Mononuclear cell (primary cell): ENCODE measurements around the gene FBXL4. TPM values are rescaled to one million over a fixed set of nuclear protein-coding genes. Genes with fewer than 3 reads are reported as not detected.

Experiments
- H3K27me3 ChIP-seq: 2 replicates; pipeline ENCODE4 v1.6.0; 2011; ENCODE audit warnings: low read length, control low read depth; ENCODE audit not compliant: insufficient read depth
- H3K4me1 ChIP-seq: 2 replicates; pipeline ENCODE4 v1.5.1; 2011; ENCODE audit warnings: mild to moderate bottlenecking, low read length, control low read depth; ENCODE audit not compliant: insufficient read depth
- H3K4me3 ChIP-seq: 2 replicates; pipeline ENCODE4 v1.5.1; 2011; ENCODE audit warnings: mild to moderate bottlenecking, low read length, moderate library complexity
- H3K9me3 ChIP-seq: 2 replicates; pipeline ENCODE4 v1.5.1; 2011; ENCODE audit warnings: low read depth, mild to moderate bottlenecking, control low read depth, low read length
- total RNA-seq: library from RNA; depleted of rRNA; stranded (reverse); fragments of >200 nt; gene quantifications from one replicate; pipeline ENCODE4 v1.2.3, GENCODE V29; 2012

Gene FBXL4
- total RNA-seq, 1 donor: 10.8 TPM

DNA sequence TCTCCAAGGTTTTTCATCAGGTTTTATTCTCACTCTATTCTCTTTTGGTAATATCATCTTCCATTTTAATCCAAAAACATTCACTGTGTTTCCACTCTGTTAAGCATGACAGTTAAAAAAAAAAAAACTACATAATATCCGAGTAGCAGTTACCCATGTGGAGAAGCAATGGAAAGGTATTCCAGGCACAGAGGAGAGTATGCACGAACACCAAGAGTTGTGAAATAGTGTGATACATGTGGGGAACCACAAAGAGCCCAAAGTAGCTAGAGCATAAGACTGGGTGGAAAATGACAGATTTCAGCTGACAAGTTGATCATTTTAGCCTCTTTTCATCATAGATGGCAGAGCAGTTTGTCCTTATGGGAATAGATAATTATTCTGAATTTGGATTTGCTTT is 19.9 kb upstream of the FBXL4 start:
- Histone ChIP-seq H3K4me3 (no peak overlapping the region), H3K4me1 (no peaks in the 10 kb centered on the region), H3K27me3 (no peaks in the 10 kb centered on the region), H3K9me3 (no peaks in the 10 kb centered on the region)

DNA sequence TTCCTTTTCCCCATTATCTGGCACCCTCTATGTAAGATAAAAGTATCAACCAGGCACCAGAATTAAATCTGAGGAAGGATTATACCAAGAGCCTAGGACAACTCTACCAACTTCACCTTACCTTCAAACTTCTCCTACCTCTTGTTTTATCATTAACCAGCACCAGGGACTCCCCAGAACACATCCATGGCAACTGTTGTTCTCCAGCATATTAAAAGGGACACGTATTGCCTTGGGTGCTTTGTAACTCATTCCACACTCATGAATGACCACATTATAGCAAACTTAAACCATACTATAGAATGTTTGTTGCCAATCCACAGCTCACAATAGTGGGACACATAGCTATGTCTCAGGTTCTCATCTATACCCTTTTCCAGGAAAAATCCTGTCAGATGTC is 11.9 kb upstream of the FBXL4 start:
- Histone ChIP-seq H3K27me3 (peaks cover 3% of the 10 kb centered on the region), H3K4me3 (no peak overlapping the region)

DNA sequence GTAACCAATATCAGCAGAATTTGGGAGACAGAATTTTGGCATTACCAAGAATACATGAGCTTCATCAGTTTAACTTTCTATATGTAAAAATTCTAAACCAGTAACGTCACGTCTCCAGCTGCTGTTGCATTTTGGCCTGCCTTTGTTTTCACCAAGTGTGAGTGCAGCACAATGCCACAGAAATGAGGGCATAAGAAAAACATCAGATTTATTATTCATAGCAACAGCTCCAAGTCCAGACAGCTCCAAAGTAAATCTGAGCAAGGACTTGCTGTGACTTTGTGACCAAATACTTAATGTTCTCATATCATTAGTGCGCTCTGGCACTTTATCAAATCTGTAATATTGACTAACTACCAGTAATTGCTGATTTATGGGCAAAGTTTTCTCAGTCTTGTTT is 11.0 kb upstream of the FBXL4 start:
- Histone ChIP-seq H3K27me3 (peaks cover 3% of the 10 kb centered on the region), H3K9me3 (no peaks in the 10 kb centered on the region), H3K4me3 (no peak overlapping the region), H3K4me1 (no peaks in the 10 kb centered on the region)

More for the DNA sequence above, 11.9 kb upstream of the FBXL4 start:
- H3K9me3 ChIP-seq: no peaks in the 10 kb centered on the region
- H3K4me1 ChIP-seq: no peaks in the 10 kb centered on the region

DNA sequence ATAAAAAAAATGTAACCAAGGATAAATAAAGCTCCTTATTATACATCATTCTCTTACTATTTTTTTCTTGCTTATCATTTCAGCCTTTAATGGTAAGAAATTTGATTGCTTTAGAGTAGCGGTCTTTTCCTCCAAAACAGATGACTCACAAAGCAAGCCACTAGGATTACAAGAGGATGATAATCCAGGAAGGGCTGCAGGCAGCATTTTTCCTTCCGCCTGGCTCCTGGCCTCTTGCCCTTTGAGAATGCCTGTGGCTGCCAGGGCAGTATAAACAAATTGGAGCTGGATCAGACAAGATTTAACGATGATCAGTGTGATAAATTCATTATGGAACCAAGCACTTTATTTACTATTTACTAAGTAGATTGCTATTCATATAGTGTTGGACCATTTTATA is 9.7 kb upstream of the FBXL4 start:
- Histone ChIP-seq H3K4me1 (no peaks in the 10 kb centered on the region), H3K4me3 (no peak overlapping the region), H3K27me3 (peaks cover 3% of the 10 kb centered on the region), H3K9me3 (no peaks in the 10 kb centered on the region)

DNA sequence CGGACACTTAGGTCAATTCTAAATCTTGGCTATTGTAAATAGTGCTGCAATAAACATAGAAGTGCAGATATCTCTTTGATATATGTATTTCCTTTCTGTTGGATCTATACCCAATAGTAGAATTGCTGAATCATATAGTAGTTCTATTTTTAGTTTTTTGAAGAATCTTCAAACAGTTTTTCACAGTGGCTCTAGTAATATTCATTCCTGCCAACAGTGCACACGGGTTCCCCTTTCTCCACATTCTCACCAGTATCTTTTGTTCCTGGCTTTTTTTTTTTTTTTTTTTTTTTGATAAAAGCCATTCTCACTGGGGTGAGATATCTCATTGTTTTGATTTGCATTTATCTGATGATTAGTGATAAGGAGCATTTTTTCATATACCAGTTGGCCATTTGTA is 1.8 kb upstream of the FBXL4 start:
- no peak overlapping the region for H3K4me3 ChIP-seq
- H3K4me1 ChIP-seq: peaks cover 13% of the 10 kb centered on the region
- H3K27me3 ChIP-seq: peaks cover 3% of the 10 kb centered on the region
- H3K9me3 ChIP-seq: no peaks in the 10 kb centered on the region

DNA sequence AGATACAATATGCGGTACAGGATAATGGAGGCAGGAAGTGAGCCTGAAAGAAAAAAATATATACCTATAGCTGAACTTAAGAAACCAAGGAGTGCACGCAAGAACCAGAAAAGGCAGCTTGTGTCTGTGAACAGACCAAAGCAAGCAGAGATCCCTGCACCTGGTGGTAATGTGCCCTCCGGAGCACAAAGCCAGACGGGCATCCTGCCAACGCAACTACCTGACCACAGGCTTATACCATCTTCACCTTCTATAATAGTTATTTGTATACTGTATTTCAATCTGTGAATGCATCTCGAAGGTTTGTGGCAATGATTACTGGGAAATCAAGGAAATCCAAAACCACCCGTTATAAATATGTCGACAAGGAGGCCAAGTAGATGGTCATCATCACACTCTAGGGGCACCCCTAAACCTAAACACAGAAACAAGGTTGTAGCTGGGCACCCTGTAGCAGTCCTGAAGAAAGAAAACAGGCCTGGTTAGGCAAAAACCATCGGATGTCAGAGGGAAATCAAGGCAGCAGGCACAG is 801 bp downstream of the FBXL4 start:
- peaks cover 3% of the 10 kb centered on the region for H3K27me3 ChIP-seq
- H3K4me1 ChIP-seq: peaks cover 13% of the 10 kb centered on the region
- H3K9me3 ChIP-seq: no peaks in the 10 kb centered on the region
- H3K4me3 ChIP-seq: peak overlapping the region; percentile 61

DNA sequence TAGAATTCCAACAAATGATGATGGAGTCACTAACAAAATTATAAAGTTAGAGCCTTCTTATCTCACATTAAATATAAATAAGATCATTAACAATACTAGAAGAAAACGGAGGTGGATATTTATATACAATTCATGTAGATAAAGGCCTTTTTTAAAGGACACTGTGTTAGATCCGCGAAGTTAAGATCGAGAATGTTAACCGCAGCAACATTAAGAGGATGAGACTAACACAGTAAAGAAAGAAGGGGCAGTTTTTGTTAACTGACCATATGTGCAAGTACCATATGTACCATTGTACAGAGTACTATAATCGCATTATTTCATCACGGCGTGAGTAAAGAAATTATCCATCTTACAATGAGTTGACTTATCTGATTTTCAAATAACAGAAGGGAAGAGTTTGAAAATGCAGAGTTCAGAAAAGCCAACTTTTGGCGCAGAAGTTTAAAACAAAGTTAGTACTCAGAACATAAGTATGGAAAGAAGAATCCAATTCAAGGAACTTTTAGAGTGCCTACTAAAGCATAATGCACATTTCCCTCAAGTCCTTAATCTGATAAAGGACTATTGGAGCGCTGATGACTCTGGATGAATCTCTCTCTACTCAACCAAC is 1.4 kb downstream of the FBXL4 start:
- Histone ChIP-seq H3K9me3 (no peaks in the 10 kb centered on the region), H3K27me3 (peaks cover under 1% of the 10 kb centered on the region), H3K4me1 (peaks cover 13% of the 10 kb centered on the region), H3K4me3 (peak overlapping the region; percentile 61)

DNA sequence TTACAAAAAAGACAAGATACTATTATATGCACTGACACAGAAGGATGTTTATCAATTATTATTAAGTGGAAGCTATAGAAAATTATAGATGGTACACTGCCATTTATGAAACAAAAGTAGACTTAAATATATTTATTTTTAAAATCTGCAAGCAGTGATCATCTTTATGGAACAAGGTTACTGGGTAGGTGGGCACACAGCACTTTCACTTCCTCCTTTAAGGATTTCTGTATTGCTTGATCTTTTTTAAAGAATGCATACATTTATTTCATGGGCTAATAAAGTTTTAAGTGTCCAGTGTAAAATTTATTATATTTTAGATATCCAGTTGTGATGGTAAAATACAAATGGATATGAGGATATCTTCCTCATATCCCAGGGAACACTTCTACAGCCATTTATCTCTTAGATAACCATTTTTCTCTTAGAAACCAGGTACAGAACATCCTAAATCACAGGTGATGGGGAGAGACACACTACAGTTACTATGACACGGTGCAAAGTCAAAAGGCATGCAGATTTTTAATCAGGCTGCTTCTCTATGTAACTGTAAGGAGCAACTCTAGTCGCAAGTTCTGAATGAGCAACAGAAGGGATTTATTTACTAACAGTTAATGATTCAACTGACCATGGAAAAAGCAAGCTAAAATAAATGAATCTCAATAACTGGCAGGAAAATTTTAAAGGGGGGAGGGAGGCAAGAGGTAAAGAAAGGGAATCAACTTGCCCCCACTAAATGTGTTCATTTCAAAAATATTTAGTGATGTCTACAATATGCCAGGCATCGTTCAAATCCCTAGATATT is 2.2 kb downstream of the FBXL4 start:
- H3K4me1 ChIP-seq: peaks cover 13% of the 10 kb centered on the region
- H3K4me3 ChIP-seq: no peak overlapping the region

DNA sequence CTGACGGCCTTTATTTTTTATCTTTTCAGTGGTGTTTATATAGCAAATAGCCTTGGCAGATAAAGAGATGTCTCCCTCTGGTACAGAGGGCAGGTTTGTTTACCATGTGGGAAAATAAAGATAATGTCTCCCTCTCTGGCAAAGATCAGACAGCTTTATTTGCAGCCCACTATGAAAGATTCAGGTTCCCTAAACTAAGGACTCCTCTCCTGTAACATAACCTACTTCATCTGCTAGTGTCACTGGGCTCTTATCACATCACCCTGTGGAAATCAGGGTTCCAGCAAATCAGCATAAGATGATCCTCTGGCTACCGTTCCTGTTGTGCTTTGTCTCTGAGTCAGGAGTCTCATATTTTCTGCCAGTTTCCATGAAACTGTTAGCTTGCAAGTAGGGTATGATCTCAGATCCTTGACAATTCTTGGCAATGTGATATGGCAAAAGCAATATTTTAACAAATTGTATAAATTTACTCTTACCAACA is 3.1 kb downstream of the FBXL4 start:
- no peaks in the 10 kb centered on the region for H3K27me3 ChIP-seq
- H3K4me3 ChIP-seq: no peak overlapping the region
- H3K4me1 ChIP-seq: peaks cover 13% of the 10 kb centered on the region
- peaks cover 3% of the 10 kb centered on the region for H3K9me3 ChIP-seq

More for the DNA sequence above, 2.2 kb downstream of the FBXL4 start:
- Histone ChIP-seq H3K27me3 (no peaks in the 10 kb centered on the region), H3K9me3 (no peaks in the 10 kb centered on the region)

DNA sequence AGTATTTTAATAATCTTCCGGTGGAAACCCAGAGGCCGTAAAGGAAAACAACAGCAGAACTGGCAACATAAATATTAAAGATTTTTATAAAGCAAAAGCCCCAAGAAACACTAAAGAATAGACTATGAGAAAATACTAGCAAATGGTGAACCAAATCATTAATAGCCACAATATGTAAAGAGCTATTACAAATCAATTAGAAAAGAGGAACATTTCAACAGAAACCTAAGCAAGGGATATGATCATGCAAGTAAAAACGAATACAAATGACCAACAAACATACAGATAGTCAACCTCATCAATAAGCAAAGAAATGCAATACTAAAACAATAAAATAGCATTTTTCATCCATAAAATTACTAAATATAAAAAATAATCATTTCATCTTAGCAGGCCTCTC is 3.6 kb downstream of the FBXL4 start:
- H3K4me1 ChIP-seq: peaks cover 13% of the 10 kb centered on the region
- peaks cover 7% of the 10 kb centered on the region for H3K9me3 ChIP-seq
- no peak overlapping the region for H3K4me3 ChIP-seq
- no peaks in the 10 kb centered on the region for H3K27me3 ChIP-seq

DNA sequence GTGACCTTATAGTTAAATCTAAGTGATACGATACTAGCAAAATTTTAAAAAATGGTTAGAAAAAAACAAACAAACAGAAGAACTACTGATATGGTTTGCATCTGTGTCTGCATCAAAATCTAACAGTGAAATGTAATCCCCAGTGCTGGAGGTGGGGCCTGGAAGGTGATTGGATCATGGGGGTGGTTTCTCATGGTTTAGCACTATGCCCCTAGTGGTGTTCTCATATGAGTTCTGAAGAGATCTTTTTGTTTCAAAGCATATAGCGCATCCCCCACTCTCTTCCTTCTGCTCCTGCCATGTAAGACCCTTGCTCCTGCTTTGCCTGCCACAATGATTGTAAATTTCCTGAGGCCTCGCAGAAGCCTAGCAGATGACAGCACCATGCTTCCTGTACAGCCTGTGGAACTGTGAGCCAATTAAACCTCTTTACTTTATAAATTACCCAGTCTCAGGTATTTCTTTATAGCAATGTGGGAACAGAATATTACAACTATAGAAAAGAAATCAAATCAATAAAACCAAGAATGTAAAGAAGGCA is 5.4 kb downstream of the FBXL4 start:
- Histone ChIP-seq H3K27me3 (no peaks in the 10 kb centered on the region), H3K4me1 (peaks cover 13% of the 10 kb centered on the region), H3K9me3 (peaks cover 9% of the 10 kb centered on the region), H3K4me3 (no peak overlapping the region)

DNA sequence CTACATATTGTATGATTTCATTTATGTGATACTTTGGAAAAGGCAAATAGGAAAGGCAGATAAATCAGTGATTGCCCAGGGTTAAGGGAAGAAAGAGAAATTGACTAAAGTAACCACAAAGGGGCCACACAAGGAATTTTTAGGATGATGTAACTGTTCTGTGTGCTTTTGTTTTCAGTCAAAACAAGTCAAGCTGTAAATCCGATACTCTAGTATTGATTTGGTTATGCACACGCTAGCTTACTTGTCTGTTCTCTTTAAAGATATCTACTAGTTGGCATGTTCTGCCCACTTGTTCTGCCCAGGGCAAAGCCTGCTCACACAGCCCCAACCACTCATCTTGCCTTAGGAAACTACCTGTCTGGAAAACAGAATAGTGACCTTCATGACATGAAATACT is 6.4 kb downstream of the FBXL4 start:
- Histone ChIP-seq H3K4me1 (peaks cover 3% of the 10 kb centered on the region), H3K9me3 (peaks cover 9% of the 10 kb centered on the region), H3K27me3 (no peaks in the 10 kb centered on the region), H3K4me3 (no peak overlapping the region)

DNA sequence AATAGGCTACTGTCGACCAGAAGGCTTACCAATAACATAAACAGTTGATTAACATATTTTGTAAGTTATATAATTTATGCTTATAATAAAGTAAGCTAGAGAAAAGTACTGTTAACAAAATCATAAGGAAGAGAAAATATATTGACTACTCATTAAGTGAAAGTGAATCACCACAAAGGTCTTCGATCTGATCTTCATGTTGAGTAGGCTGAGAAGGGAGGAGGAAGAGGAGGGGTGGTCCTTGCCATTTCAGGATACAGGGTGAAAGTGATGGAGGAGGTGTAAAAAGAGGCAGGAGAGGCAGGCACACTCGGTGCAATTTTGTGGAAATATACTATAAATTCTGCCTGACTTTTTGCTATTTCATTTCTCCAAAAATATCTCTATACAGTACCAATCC is 10.4 kb downstream of the FBXL4 start:
- Histone ChIP-seq H3K27me3 (no peaks in the 10 kb centered on the region), H3K9me3 (peaks cover 9% of the 10 kb centered on the region), H3K4me3 (no peak overlapping the region), H3K4me1 (peaks cover 9% of the 10 kb centered on the region)

DNA sequence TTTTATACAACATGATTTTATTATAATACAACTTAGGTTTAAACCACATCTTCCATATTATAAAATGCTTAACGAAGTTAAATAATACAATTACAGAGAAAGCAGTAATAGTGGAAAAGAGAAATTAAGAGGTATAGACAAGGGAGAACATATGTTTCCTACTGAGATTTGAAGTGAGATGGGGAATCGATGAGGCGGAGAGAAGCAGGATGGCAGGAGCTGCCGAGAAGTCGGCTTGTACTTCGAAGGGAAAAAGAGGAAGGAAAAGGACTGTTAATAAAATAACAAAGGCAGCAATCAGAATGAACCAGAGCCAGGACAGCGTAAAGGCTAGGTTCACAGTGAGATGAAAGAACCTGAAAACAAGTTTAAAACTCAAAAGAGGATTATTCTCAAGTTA is 15.4 kb downstream of the FBXL4 start:
- no peaks in the 10 kb centered on the region for H3K9me3 ChIP-seq
- no peaks in the 10 kb centered on the region for H3K27me3 ChIP-seq
- H3K4me3 ChIP-seq: no peak overlapping the region
- peaks cover 9% of the 10 kb centered on the region for H3K4me1 ChIP-seq

DNA sequence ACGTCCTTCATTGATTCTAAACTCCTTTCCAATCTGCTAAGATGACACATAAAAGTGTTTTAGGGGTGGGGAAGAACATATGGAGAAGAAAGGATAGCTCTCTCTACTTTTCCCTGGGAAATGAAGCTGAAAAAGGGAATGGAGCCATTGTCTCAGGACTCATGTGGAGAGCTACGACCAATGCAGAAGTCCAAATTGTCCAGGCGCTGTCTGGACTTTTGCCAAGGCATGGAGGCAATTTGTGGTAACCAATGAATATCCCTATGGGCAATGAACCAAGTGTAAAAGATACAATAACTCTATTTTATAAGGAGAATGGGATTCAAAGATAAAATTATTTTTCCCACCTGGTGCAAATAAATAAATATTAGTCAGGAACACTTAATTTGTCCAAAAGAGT is 16.1 kb downstream of the FBXL4 start:
- no peak overlapping the region for H3K4me3 ChIP-seq
- no peaks in the 10 kb centered on the region for H3K9me3 ChIP-seq
- H3K4me1 ChIP-seq: peaks cover 9% of the 10 kb centered on the region
- no peaks in the 10 kb centered on the region for H3K27me3 ChIP-seq
